NCI-H187 treated with DMSO at 0.1 percent for 48 hours (cell line): ENCODE measurements around the gene PCNT.
"Not testable (repeated sequence)": the region's sequence is repeated elsewhere in the genome, so short reads cannot be mapped to it uniquely, and the experiment has no call there.

Source experiments
- DNase-seq: peaks from one replicate; lab custom pipeline; 2025; lab: John Stamatoyannopoulos, UW

PCNT gene

DNA sequence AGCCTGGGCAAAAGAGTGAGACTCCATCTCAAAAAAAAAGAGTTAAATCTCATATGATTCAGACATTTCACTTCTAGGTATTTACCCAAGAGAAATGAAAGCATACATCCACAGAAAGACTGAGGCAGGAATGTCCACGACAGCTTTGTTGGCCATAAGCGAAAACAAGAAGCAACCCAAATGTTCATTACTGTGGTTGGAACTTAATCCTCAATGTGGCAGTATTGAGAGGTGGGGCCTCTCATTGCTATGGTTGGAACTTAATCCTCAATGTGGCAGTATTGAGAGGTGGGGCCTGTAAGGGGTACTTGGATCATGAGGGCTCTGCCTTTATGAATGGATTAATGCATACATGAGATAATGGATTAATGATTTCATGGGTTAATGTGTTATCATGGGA is 15.5 kb upstream of the PCNT start:
- no peak for DNase-seq

DNA sequence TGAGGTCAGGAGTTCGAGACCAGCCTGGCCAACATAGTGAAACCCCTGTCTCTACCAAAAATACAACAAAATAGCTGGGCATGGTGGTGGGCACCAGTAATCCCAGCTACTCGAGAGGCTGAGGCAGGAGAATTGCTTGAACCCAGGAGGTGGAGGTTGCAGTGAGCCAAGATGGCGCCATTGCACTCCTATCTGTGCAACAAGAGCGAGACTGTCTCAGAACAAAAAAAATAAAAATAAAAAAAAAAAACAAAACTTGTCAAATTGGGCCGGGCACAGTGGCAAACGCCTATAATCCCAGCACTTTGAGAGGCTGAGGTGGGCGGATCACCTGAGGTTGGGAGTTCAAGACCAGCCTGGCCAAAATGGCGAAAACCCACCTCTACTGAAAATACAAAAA is 13.7 kb upstream of the PCNT start:
- not testable (repeated sequence) for DNase-seq

GRCh38 chr21:46311568-46311967 is 12.4 kb upstream of the PCNT start:
- DNase-seq = no peak

- no peak for DNase-seq
Measured at GRCh38 chr21:46312949-46313348, 11.0 kb upstream of the PCNT start.

DNA sequence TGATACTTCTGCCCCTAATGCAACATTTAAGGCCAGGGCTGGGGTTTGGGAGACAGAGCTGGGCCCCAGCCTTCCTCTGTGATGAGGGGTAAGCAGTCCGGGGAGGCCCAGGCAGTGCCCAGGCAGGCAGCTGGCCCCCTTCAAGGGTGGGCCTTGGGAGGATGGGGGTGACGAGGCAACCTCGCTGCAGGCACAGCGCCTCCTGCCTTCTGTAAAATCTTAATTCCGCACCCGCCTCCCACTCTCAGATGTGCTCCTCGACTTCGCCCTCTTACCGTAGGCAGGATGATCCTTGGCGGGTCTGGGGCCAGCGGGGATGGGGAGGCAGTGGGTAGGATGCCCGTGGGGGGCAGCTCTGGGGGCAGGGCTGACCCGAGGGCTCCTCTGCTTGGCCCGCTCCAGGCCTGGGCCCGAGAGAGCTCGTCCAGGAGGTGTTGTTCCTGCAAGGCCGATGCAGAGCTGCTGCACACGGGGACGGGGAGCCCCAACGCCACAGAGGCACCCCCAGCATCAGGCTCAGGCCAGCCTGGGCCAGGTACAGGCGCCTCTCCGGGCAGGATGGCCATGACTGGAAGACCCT is 9.4 kb upstream of the PCNT start:
- no peak for DNase-seq

- DNase-seq = no peak
Measured at GRCh38 chr21:46316708-46317324, 7.1 kb upstream of the PCNT start.

GRCh38 chr21:46317710-46318463 is 6.1 kb upstream of the PCNT start:
- peak; percentile 55 for DNase-seq

GRCh38 chr21:46318464-46318845 is 5.5 kb upstream of the PCNT start:
- DNase-seq = no peak

- no peak for DNase-seq
Measured at GRCh38 chr21:46319186-46319585, 4.8 kb upstream of the PCNT start.

DNA sequence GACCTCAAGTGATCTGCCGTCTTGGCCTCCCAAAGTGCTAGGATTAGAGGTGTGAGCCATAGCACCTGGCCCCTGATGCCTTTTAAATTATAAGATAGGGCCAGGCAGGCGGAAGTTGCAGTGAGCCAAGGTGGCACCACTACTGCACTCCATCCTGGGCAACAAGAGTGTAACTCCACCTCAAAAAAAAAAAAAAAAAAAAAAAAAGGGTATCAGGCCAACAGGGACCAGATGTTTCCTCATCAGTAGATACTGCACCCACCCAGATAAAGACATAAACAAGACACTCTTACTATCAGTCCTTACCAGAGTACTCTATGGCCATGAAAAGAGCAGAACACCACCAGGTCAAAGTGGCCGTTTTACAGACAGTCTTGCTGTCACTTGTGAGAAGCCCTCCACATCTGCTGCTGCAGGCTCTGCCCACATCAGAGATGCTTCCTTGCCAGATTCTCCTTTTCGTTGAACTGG is 3.6 kb upstream of the PCNT start:
- no peak for DNase-seq

DNA sequence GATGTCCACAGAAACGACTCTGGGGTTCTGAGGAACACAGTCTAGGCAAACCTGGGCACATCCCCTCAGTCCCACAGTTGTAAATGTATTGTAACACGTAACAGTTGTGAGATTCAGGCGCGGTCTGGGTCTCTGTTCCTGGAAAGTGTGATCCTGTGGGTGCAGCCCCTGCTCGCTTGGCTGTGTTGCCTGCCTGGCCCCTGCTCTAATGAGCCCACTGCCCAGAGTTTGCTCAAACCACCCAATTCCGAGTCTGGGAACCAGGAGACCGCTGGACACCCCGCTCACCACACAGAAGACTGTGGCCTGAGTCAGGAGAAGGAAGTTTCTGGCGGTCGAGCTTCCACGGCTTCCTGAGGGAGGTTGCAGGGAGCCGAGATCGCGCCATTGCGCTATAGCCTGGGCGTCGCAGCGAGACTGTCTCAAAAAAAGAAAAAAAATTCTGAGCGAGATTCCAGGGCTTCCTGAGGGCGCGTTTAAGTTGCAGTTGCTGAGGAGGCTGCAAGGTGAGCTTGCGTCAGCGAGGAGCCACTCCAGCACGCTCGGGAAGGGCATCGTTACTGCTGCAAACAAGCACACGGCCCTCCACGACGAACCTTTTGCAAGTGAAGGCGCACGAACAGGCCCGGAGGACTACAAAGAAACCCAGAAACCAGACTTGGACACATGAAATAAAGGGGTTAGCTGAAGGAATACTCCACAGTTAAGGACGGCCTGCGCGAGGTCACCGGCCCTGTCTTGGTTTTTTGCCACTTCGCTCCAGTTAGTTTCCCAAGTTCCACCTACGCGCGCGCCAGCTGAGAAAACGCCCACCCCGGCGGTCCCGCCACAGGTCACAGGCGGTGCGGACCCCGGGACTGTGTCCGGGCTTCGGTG is 1.4 kb upstream of the PCNT start:
- no peak for DNase-seq

DNA sequence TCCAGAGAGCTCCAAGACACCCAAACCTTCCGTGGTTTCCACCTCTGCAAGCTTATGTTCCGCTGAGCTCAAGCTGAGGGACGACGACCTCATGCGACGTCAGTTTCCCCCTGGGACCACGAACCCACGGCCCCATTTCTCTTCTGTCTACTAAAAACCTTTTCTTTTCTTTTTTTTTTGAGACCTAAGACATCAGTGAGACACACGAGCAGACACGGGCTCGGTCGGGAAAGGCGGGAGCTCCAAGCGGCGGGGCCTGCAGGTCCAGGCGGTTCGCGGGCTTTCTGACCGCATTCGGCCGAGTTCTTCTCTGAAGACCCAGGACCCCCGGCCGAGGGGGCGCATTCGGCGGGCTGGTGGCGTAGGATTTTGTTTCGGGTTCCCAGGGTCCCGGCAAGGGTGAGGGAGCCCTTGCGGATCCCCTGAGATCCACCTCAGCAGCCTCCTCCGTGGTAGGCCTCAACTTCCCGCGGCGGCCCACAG is 688 bp upstream of the PCNT start:
- DNase-seq = no peak

DNA sequence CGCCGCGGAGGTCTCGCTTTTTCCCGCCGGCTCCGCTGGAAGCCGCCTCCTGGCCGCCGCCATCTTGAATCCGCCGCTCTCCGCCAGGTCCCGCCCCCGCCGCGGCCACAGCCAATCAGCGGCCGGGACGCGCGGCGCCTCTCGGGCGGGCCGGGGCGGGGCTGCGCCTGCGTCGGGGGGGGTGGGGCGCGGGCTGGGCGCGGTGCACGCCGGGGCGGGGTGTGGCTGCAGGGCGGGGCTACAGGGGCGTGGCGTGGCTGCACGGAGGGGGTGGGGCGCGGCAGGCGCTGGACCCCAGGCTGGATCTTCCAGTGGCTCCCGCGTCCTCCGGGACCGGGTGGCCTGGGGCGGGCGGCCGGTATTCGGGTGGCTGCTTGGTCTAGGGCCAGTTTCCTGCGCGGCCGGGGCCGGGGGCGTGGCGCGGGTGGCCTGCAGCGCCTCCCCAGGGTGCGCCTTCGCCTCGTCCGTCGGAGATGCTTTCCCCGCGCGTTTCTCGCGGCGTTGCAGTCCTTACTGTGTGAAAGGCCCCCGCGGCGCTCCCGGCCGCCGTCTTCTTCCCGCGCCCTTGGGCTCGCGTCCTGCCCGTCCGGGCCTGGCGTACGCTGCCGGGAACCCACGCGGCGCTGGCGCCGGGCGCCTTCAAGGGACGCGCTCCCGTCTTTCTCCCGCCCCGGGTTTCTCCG is 575 bp downstream of the PCNT start:
- no peak for DNase-seq

DNA sequence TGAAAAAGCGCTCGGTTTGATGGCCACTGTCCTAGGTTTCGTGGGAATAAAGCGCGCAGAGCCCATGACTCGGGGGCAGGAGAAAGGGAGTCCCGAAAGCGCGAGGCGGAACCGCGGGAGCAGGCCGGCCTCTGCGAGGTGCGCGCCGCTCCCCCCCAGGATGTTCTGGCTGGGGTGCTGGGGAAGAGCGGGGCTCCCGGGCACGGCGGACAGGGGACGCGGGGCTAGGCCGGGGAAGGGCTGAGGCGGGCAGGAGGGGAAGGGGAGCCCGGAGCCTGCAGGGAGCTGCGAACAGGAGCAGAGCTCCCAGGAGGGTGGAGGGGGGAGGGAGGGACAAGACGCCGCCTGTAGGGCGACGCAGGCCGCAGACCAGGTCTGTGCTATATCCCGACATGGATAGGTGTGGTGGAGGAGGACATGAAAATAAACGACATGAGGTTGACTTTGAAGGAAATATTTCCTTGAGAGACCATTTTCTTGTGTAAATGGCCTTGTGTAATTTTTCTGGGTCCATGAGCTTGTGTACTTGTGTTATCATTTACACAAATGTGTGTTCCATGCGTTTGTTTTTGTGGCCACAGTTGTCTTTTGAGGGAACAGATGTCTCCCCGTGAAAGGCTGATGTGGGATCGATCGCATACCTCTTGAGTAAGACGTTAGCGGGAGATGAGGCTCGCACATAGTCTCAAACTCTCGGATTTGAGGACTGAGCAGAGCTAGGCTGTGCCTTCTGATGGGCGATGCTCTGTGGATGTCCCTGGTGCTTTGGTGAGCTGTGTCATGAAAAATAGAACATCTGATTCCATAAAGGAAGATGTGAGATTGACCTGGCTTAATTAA is 1.3 kb downstream of the PCNT start:
- DNase-seq = no peak

GRCh38 chr21:46326110-46326703 is 2.3 kb downstream of the PCNT start:
- DNase-seq = no peak

- no peak for DNase-seq
Measured at GRCh38 chr21:46327711-46328110, 3.8 kb downstream of the PCNT start.

DNA sequence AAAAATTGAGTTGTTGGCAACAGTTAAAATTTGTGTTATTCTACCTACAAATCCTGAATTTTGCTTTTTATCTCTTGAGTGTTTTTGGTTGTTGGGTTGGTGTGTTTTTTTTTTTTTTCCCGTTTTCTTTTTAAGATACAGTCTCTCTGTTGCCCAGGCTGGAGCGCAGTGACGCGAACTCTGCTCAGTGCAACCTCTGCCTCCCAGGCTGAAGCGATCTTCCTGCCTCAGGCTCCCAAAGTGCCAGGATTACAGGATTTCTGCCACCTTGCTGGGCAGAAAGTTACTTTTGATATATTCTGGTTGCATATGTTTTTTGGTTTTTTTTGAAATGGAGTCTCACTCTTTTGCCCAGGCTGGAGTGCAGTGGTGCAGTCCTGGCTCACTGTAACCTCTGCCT is 4.2 kb downstream of the PCNT start:
- DNase-seq = no peak

GRCh38 chr21:46329796-46330195 is 5.8 kb downstream of the PCNT start:
- no peak for DNase-seq

- no peak for DNase-seq
Measured at GRCh38 chr21:46334351-46335140, 10.6 kb downstream of the PCNT start.

GRCh38 chr21:46336603-46337002 is 12.6 kb downstream of the PCNT start:
- DNase-seq = no peak
